DMS 273 treated with DMSO at 0.1 percent for 48 hours (cell line): Measurements from ENCODE around the gene FAM227B.
"Not testable (repeated sequence)": the region's sequence is repeated elsewhere in the genome, so short reads cannot be mapped to it uniquely, and the experiment has no call there.

Experiments used
- DNase-seq: peaks from one replicate; lab custom pipeline; 2025; lab: John Stamatoyannopoulos, UW

Gene FAM227B

DNA sequence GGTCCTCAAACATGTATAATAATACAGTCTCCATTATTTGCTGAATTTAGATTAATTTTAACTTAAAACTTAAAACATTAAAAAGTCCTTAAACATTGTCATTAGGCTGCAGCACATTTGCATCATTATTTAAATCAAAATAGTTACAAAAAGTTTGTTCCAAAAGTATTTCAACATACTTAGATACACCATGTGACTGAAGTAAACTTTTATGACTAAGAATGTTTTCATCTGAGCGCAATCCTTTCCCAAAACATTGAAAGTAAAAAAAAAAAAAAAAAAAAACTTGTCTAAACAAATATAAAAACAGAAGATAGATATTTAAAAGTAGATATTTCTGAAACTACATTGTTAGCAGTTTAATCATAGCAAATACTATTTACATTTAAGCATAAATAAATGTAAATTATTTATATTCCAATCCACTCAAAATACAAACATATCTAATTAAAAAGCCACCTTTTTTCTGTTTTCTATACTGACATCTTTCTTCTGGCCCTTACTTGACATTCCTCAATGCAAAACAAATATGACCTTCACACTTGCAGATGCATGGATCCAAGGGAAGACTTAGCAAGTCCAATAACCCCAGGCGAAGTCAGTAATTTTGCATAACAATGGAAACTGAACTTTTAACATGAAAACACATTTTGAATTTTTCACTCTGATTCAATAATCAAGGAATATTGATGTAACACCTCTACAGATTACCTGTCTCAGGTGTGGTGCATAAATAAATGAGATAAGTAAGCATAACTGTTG lies 10.3 kb downstream of the FAM227B start:
- DNase-seq: no peak

DNA sequence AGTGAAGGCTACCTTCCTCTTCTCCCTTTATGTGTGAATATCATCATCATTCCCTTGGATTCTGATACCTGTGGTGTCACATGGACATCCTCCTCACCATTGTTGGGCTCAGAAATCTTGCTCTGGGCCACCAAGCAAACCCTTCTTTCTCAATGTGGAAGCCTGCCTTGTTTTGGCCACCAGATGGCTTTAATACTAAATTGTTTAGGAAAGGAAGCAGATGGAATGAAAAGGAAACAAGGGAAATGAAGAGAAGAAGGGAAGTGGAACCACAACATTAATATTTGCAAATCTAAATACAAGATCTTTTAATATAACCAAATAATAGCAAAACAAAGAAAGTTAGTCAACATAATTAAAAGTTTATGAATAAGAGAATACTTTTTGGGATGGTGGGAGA lies 14.0 kb downstream of the FAM227B start:
- no peak for DNase-seq

DNA sequence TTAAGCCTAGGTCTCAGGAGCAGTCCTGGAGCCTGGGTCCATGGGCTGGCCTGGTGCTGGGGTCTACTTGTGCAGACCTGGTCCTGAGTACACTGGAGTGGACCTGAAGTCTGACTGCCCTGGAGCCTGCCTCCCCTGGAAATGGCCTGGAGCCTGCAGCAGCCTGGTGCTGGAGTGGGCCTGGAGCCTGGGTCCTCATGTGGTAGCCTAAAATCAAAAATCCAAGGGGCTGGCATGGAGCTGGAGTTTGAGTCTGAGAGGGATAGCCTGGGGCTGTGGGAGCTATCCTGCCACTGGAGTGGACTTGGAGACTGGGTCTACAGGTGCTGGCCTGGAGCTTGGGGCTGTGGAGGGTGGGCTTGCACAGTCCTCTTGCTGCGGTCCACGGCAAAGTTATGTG lies 15.0 kb downstream of the FAM227B start:
- DNase-seq: no peak

DNA sequence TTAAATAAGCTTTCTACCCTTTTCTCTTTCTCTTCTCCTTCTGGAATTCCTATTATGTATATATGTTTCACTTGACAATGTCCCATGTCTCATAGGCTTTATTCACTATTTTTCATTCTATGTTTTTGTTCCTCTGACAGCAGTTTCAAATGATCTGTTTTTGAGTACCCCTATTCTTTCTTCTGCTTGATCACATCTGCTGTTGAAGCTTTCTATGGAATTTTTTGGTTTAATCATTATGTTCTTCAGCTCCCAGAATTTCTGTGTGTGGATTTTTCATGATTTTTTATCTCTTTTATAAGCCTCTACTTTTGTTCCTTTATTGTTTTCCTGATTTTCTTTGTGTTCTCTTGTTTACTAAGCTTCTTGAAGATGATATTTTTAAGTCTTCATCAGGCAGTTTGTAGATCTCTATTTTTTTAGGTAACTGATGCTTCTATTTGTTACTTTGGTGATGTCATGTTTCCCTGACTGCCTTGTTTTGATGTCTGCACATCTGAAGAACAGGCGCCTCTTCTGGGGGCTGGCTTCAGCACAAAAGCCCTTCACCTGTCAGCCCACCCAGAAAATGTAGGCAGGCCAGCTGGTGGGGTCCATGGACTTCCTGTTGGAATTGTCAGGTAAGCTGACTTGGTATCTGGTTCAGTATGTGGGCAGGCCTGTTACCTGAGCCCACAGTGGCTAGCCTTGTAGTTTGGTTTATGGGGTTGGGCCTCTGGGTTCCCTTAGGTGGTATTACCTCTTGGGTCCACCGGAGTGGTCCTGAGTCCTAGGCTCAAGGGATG lies 15.8 kb downstream of the FAM227B start:
- DNase-seq: no peak

DNA sequence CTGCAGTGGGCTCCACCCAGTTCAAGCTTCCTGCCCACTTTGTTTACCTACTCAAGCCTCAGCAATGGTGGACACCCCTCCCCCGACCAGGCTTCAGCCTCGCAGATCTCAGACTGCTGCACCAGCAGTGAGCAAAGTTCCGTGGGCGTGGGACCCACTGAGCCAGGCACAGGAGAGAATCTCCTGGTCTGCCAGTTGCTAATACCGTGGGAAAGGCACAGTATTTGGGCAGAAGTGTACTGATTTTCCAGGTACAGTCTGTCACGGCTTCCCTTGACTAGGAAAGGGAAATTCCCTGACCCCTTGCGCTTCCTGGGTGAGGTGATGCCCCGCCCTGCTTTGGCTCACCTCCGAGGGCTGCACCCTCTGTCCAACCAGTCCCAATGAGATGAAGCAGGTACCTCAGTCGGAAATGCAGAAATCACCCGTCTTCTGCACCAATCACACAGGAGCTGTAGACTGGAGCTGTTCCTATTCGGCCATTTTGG lies 27.7 kb downstream of the FAM227B start:
- not testable (repeated sequence) for DNase-seq

DNA sequence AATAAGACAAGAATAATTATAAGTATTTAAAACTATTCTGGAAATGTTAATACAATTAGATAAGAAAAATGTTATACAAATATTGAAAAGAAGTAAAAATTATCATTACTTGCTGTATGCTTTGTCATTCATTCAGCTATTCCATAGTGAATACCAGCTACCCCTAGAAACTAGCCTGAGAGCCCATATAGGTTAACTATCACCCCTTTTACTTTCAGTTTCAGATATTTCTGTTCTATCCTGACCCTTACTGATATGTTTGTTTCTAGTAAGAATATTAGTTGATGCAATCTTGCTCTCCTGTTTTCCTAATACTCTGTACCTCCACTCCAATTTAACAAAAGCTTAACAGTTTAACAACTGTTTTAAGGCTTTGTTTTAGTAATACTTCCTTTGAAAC lies 31.6 kb downstream of the FAM227B start:
- DNase-seq: no peak

DNA sequence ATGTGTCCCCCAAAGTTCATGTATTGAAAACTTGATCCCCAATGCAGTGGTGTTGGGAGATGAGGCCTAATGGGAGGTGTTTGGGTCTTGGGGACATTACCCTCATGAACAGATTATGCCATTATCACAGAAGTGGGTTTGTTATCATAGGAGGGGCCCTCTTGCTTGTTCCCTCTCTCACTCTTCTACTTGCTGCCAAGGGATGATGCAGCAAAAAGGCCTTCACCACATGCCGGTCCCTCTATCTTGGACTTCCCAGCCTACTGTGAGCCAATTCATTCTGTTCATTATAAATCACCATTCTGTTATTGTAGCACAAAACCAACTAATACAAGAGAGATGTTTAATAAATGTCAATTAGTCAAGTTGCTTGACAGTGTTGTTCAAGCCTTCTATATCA lies 47.2 kb downstream of the FAM227B start:
- DNase-seq: no peak

DNA sequence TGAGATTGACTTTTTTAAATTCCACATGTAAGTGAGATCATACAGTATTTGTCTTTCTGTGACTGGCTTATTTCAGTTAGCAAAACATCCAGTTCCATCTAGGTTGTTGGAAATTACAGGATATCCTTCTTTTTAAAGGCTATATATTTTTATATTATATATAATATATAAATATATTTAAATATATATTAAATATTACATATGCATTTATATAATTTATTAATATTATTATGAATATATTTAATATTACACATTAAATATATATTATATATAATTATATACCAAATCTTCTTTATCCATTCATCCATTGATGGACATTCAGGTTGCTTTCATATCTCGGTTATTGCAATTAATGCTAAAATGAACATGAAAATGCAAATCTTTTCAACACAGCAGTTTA lies 49.9 kb downstream of the FAM227B start:
- no peak for DNase-seq

DNA sequence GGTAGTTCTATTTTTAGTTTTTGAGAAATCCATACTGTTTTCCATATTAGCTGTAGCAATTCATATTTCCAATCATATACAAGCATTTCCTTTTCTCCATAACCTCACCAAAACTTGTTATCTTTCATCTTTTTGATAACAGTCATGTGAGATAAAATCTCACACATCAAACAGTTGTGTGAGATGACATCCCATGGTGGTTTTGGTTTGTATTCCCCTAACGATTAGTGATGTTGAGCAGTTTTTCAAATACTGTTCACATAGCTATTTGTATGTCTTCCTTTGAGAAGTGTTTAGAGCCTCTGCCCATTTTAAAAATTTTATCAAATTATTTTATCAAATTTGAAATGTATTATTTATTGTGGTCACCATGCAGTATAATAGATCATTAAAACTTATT lies 50.4 kb downstream of the FAM227B start:
- DNase-seq: no peak

DNA sequence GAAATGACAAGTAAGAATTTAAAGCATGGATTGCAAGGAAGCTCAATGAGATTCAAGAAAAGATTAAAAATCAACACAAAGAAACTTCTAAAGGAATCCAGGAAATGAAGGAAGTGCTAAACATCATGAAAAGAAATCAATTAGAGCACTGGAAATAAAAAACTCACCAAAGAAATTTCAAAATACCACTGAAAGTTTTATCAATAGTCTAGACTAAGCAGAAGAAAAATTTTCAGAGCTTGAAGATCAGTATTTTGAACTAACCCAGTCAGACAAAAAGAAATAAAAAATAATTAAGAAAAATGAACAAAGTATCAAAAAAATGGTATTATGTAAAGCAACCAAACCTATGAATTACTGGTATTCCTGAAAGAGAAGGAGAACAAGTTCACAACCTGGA lies 60.6 kb downstream of the FAM227B start:
- DNase-seq: no peak

DNA sequence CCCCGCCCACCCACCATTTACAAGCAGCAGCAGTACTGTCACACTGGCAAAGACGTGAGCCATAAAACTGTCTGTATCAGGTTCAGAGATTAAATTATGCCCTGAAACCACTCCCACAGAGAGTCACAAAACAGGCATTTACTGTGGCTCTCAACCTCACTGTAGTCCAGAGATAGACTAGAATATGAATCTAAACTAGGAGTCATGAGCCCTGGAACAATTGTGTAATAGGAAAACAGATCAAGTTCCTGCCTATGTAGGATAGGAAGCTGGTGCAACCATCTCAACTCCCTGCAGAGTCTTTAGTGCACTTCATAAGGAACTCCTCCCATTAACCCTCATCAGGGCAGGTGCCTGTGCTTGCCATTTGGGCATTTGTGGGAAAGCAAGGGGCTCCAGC lies 61.7 kb downstream of the FAM227B start:
- no peak for DNase-seq

DNA sequence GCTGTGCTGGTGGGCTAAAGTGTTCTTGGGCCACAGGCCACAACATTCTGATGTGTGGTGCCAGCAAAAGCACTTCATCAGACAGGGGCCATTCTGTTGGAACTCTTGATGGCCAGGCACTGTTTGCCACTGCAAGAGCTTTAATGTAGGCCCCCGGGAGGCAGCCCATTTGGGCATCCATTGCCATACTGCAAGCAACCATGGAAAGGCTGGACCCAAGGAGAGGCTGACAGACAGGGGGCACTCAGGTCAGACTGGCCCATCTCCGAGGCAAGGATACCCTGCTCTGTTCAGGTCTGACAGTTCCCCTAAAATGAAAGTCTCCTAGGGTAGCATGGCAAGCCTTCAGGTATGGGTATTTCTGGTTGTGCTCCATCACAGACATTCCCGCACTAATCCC lies 64.2 kb downstream of the FAM227B start:
- DNase-seq: no peak

DNA sequence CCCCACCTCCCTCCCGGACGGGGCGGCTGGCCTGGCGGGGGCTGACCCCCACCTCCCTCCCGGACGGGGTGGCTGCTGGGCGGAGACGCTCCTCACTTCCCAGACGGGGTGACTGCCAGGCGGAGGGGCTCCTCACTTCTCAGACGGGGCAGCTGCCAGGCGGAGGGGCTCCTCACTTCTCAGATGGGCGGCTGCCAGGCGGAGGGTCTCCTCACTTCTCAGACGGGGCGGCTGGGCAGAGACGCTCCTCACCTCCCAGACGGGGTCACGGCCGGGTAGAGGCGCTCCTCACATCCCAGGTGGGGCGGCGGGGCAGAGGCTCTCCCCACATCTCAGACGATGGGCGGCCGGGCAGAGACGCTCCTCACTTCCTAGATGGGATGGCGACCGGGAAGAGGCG lies 70.3 kb downstream of the FAM227B start:
- not testable (repeated sequence) for DNase-seq

DNA sequence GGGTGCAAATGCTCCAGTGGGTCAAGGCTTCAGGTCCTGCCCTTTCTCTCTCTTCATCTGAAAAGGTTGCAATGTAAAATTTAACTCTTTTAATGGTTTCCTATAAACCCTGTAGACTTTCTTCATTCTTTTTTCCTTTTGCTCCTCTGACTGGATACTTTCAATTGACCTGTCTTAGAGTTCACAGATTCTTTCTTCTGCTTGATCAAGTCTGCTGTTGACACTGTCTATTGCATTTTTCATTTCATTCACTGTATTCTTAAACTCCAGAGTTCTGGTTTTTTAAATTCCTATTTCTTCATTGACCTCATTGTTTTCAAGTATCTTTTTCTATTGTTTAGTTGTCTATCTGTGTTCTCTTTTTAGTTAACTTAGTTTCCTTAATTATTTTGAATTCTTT lies 82.1 kb downstream of the FAM227B start:
- no peak for DNase-seq

DNA sequence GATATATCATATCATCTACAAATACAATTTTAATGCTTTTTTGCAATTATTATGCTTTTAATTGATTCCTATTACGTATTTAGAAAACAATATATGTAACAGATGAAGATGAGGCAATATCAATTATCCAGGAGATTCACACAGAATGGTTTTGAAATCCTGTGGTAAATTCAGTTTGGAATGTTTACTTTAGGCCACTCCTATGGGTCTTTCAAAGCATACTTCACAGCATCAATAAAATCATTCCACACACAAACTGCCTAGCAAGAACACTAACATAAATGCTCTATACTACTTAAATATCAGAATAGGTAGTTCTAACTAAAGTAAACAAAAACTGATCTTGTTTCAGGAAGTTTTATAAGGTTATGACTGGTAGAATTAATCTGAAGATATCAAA lies 90.5 kb downstream of the FAM227B start:
- no peak for DNase-seq

DNA sequence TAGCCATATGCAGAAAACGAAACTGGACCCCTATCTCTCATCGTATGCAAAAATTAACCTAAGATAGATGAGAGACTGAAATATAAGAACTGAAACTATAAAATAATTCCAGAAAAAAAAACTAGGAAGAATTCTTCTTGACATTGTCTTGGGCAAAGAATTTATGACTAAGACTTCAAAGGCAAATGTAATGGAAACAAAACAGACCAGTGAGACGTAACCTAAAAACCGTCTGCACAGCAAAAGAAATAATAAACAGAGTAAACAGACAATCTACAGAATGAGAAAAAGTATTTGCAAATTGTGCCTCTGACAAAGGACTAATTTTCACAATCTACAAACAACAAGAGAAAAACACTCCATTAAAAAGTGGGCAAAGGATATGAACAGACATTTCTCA lies 92.3 kb downstream of the FAM227B start:
- DNase-seq: no peak

DNA sequence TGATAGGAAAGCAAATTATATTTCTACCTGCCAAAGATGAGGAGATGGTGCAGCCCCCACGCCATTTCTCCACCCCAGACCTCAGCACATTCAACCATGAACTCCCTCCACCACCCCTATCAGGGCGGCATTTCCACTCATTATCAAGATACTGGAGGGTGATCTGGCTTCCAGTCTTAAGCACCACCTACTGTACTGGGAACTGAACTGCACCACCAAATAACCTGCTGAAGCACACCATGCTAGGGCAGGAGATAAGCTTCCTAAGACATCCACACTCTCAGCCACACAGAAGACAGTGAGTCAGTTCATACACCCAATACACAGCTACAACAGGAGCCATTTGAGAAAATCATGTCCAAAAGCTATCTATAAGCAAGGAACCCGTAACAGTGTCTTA lies 98.8 kb downstream of the FAM227B start:
- DNase-seq: no peak

DNA sequence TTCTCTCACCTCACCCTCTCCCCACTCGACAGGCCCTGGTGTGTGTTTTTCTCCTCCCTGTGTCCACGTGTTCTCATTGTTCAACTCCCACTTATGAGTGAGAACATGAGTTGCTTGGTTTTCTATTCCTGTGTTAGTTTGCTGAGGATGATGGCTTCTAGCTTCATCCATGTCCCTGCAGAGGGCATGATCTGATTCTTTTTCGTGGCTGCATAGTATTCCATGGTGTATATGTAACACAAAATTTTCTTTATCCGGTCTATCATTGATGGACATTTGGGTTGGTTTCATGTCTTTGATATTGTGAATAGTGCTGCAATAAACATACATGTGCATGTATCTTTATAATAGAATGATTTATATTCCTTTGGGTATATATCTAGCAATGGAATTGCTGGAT lies 107.9 kb downstream of the FAM227B start:
- not testable (repeated sequence) for DNase-seq

DNA sequence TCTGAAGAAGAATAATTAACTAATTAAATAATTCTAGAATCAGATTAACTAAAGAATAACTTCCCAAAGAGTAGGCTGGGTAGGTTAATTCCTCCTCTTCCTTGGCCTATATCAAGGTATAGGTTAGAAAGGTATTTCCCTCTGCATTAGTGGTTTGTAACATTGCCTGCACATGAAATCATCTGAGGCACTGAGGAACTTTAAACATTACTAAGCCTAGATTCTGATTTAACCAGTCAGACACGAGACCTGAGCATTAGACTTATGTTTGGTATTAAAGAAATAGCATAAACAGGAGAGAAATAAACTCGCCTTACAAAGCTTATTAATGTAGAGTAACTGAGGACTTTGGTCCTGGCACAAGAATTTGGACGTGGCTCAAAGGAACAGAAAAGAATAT lies 113.4 kb downstream of the FAM227B start:
- no peak for DNase-seq

DNA sequence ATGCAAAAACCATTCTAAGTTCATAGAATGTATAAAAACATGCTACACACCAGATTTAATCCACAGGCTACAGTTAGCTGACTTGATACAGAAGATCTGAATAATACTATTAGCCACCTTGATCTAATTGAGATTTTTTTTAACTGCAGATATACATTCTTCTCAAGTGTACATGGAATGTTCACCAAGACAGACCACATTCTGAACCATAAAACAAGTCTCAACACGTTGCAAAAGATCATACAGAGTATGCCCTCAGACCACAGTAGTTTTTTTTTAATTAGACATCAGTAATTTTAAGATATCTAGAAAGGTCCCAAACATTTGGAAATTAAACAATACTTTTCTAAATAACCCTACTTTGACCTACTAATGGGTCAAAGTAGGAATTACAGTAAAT lies 114.3 kb downstream of the FAM227B start:
- DNase-seq: no peak

DNA sequence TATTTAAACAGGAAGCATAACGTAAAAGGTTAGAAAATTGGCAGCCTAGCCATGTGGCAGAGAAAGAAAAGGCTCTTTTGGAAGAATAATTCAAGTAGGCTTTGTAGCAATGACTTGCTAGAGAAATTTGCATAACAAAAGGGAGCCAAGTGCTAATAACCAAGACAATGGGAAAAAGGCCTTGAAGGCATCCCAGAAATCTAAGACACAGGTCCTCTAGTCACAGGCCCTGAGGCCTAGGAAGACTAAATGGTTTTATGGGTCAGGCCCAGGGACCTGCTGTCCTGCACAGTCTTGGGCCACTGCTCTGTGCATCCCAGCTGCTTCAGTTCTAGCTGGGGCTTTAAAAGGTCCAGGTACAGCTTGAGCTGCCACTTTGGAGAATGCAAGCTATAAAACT lies 119.0 kb downstream of the FAM227B start:
- no peak for DNase-seq

DNA sequence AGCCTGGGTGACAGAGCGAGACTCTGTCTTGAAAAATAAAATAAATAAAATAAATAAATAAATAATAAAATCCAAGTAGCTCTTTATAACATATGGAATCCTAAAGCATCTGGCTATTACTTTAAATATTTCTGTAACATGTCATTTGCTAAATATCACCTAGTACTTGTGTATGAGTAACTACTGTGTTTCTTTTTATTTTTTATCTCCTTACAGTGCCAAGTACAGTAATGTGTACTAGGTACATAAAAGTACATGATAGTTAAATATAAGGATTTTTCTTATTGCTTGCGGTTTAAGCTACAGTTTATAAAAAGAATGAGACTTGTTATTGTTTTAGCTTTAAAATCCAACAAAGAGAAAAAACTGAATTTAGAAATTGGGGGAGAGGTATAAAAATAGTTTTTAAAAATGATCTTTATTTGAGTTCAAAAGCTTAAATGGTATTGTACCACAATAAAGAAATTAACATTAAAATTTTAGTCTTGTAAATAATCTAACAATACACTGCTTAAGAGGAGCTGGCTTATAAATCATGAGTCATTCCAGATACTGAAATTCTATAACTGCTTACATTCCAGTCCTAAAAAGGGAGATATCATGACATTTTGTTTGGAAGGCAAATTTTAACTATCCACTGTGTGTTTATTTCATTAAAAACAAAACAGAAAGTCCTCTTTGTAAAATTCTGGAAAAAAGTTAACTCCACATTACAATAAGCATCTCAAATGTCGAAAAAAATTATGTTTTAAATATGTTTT lies 124.4 kb downstream of the FAM227B start:
- DNase-seq: no peak

DNA sequence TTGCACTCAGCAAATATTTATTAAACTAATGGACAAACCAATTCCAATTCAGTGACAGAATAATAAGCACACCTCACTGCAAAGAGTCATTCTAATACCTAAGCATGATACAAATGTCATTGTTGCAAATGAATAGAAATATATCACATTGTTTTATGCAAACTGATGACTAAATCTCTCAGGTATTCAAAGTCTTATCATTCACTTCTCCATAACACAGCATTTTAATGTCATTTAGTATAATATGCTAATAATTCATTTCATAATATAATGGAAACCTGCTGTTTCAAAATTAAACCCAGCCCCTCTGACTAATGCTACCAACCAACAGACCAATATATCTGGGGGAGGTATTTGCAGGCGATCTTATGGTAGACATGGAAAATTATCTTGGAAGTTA lies 125.8 kb downstream of the FAM227B start:
- no peak for DNase-seq
